Activated CD8-positive, alpha-beta memory T cell treated with anti-CD3 and anti-CD28 coated beads for 36 hours (primary cell): ENCODE results near the gene SLFN12L. TPM values are rescaled to one million over a fixed set of nuclear protein-coding genes. Genes with fewer than 3 reads are reported as not detected.

ENCODE experiments used
- total RNA-seq, 2 experiments: library from RNA; stranded (reverse); gene quantifications; one replicate each; pipeline ENCODE4 v1.2.3, GENCODE V29; 2021

The SLFN12L gene
- total RNA-seq, 2 experiments from 2014 or later = 42.8 TPM

Other genes with a start within 250 kb of the SLFN12L start
- gene SLFN11, start 164.1 kb downstream of the SLFN12L start, total RNA-seq = 10 to 100 TPM; 45.4 to 50.6 TPM
- gene SLFN12, start 105.2 kb downstream of the SLFN12L start, total RNA-seq = 1 to 10 TPM; 6.7 to 7.5 TPM
- 10 to 100 TPM; 23.3 to 24.3 TPM for gene SLFN13, start 88.9 kb downstream of the SLFN12L start, total RNA-seq
- gene SLFN14, start 23.1 kb upstream of the SLFN12L start, total RNA-seq = under 1 TPM; 0.19 to 0.32 TPM
- 1 to 10 TPM; 5.4 to 6.0 TPM for gene PEX12, start 40.9 kb upstream of the SLFN12L start, total RNA-seq
- gene AP2B1, start 49.6 kb upstream of the SLFN12L start, total RNA-seq = 100 to 1,000 TPM; 162 to 163 TPM
- under 1 TPM; 0.53 to 0.73 TPM for gene RASL10B, start 194.0 kb upstream of the SLFN12L start, total RNA-seq
- gene GAS2L2, start 215.6 kb upstream of the SLFN12L start, total RNA-seq = under 1 TPM; 0.10 to 0.15 TPM
- not detected for gene C17orf50, start 223.2 kb upstream of the SLFN12L start, total RNA-seq